Panc1 (cell line): ENCODE results near the gene SNRNP27. TPM values are rescaled to one million over a fixed set of nuclear protein-coding genes. Genes with fewer than 3 reads are reported as not detected.
"Not testable (repeated sequence)": the region's sequence is repeated elsewhere in the genome, so short reads cannot be mapped to it uniquely, and the experiment has no call there.

ENCODE experiments used
- ATAC-seq: fragments of 200-7000 bp; cut with Tn5 transposase; 2 replicates; pipeline ENCODE4 v1.9.1; 2020; ENCODE audit warnings: mild to moderate bottlenecking, moderate library complexity
- BruUV-seq: library from RNA; stranded (reverse); fragments of 400-500 nt; replicated peaks from 2 replicates; lab custom pipeline; 2021; lab: Mats Ljungman, UMichigan
- CTCF ChIA-PET: fragments of 300-600 bp; sonication (Branson Sonifier 250); formaldehyde crosslinking; loops from one replicate; lab custom pipeline; 2022; ENCODE audit warnings: antibody characterized with exemption; lab: Charles Lee
- POLR2A ChIA-PET: fragments of 300-600 bp; sonication (Branson Sonifier 250); formaldehyde crosslinking; loops from one replicate; lab custom pipeline; 2022; ENCODE audit warnings: antibody characterized with exemption; lab: Charles Lee
- DNase-seq: peaks from one replicate; pipeline ENCODE4 v3.0.0-alpha.2; 2010; ENCODE audit warnings: low read depth, low spot score
- H3K27ac ChIP-seq: 2 replicates; pipeline ENCODE4 v1.5.1; 2011; ENCODE audit warnings: mild to moderate bottlenecking, low read length, inconsistent platforms
- H3K27me3 ChIP-seq: fragments of 200-500 bp; sonication (Bioruptor generic); 2 replicates; pipeline ENCODE4 v1.6.0; 2014; ENCODE audit warnings: low read length, inconsistent platforms; ENCODE audit not compliant: control insufficient read depth, insufficient read depth
- H3K36me3 ChIP-seq: fragments of 200-500 bp; sonication (Bioruptor generic); 2 replicates; pipeline ENCODE4 v1.5.1; 2014; ENCODE audit warnings: inconsistent platforms, mild to moderate bottlenecking, low read length, moderate library complexity; ENCODE audit not compliant: control insufficient read depth, insufficient read depth
- H3K4me1 ChIP-seq: 2 replicates; pipeline ENCODE4 v1.5.1; 2011; ENCODE audit warnings: inconsistent platforms, mild to moderate bottlenecking, low read length, moderate library complexity; ENCODE audit not compliant: control insufficient read depth, insufficient read depth
- H3K4me3 ChIP-seq, 2 experiments: 2 replicates each; pipeline ENCODE4 v1.5.1; 2011 to 2012; ENCODE audit warnings: low read depth in 2 of 2, low read length in 2 of 2, mild to moderate bottlenecking in 2 of 2, inconsistent platforms in 1 of 2, moderate library complexity in 1 of 2
- H3K9me3 ChIP-seq: fragments of 200-500 bp; sonication (Bioruptor generic); 2 replicates; pipeline ENCODE4 v1.5.1; 2014; ENCODE audit warnings: low read depth, mild to moderate bottlenecking, inconsistent platforms, low read length, moderate library complexity; ENCODE audit not compliant: control insufficient read depth, insufficient read depth
- CTCF ChIP-seq: fragments of 450-650 bp; IDR thresholded peaks from 2 replicates; pipeline ENCODE4 v1.5.1; 2017; ENCODE audit warnings: mild to moderate bottlenecking
- POLR2AphosphoS5 ChIP-seq: IDR thresholded peaks from 2 replicates; pipeline ENCODE4 v1.6.1; 2012; ENCODE audit warnings: mild to moderate bottlenecking, low read depth, low read length, moderate library complexity
- REST ChIP-seq, 2 experiments: IDR thresholded peaks; 2 replicates each; pipeline ENCODE4 v1.6.1; 2011 to 2012; ENCODE audit warnings: low read depth in 2 of 2, control low read depth in 1 of 2, low read length in 1 of 2, mild to moderate bottlenecking in 1 of 2, moderate library complexity in 1 of 2; ENCODE audit not compliant: insufficient read depth in 1 of 2
- SIN3A ChIP-seq: IDR thresholded peaks from 2 replicates; pipeline ENCODE4 v1.6.1; 2012; ENCODE audit warnings: low read depth, mild to moderate bottlenecking, low read length, moderate library complexity, borderline replicate concordance; ENCODE audit not compliant: insufficient read depth
- TCF7L2 ChIP-seq: IDR thresholded peaks from 2 replicates; pipeline ENCODE4 v1.6.1; 2011; ENCODE audit warnings: mild to moderate bottlenecking, low read depth, low read length, inconsistent platforms
- in situ Hi-C: cut with HindIII; loops from 2 replicates; pipeline ENCODE4 v1.10.0; 2016; ENCODE audit warnings: low sequenced_read_pairs, low pct_unique_long_range_greater_than_20kb
- intact Hi-C: fragments of 100-400 bp; cut with micrococcal nuclease; formaldehyde crosslinking; loops from one replicate; pipeline ENCODE4 v1.10.0; 2022; ENCODE audit not compliant: unreplicated experiment
- total RNA-seq: library from RNA; stranded (reverse); gene quantifications from one replicate; pipeline ENCODE4 v1.2.1, GENCODE V29; 2021; ENCODE audit not compliant: unreplicated experiment

Gene SNRNP27
- total RNA-seq, 1 experiment from 2014 or later, result 39.7 TPM

GRCh38 chr2:69948963-69949645 is 55.3 kb downstream of the SNRNP27 start:
- BruUV-seq, result no TSS peak
- ATAC-seq (no peak), DNase-seq (no peak)
- Histone ChIP-seq H3K36me3 (no peaks in the 10 kb centered on the region), H3K27me3 (no peaks in the 10 kb centered on the region), H3K9me3 (no peaks in the 10 kb centered on the region), H3K4me3 (no peak overlapping the region), H3K4me1 (peaks cover 23% of the 10 kb centered on the region), H3K27ac (no peak overlapping the region)
- POLR2A ChIA-PET, result interaction anchor here (0.6 kb wide), 1 partner anchor 34 kb away, joined by 4 read pairs; the partner anchor contains the start of gene MXD1
- TF ChIP-seq REST (IDR thresholded peaks at IDR 0.05; ENCODE audit: insufficient read depth in 1 of 2, low read depth in 2 of 2, low read length in 1 of 2) (no peak), SIN3A (no peak), POLR2AphosphoS5 (no peak), TCF7L2 (no peak), CTCF (no peak)
- intact Hi-C loops (no loop called here), in situ Hi-C loops (no loop called here)
- CTCF ChIA-PET, result no interaction called here

- POLR2A ChIA-PET, result no interaction called here
- in situ Hi-C loops, result no loop called here
- BruUV-seq, result no TSS peak
- CTCF ChIA-PET, result no interaction called here
- intact Hi-C loops, result no loop called here
- DNase-seq, result no peak
- no peaks in the 10 kb centered on the region for H3K36me3 ChIP-seq
- H3K4me1 ChIP-seq, result peaks cover 23% of the 10 kb centered on the region
- no peak for ATAC-seq
- no peaks in the 10 kb centered on the region for H3K27me3 ChIP-seq
- H3K4me3 ChIP-seq, result no peak overlapping the region
- TF ChIP-seq CTCF (no peak), TCF7L2 (no peak), SIN3A (no peak), REST (IDR thresholded peaks at IDR 0.05; ENCODE audit: insufficient read depth in 1 of 2, low read depth in 2 of 2, low read length in 1 of 2) (no peak), POLR2AphosphoS5 (no peak)
- no peaks in the 10 kb centered on the region for H3K9me3 ChIP-seq
- peak overlapping the region; percentile 34; the same call in 1 of the 2 replicates for H3K27ac ChIP-seq
Observed at GRCh38 chr2:69950241-69950640, 56.5 kb downstream of the SNRNP27 start.

GRCh38 chr2:69950671-69951070 is 56.9 kb downstream of the SNRNP27 start:
- intact Hi-C loops, CTCF ChIA-PET, ATAC-seq, DNase-seq, H3K4me3 ChIP-seq, H3K9me3 ChIP-seq, H3K36me3 ChIP-seq, POLR2A ChIA-PET, BruUV-seq, H3K27me3 ChIP-seq, H3K27ac ChIP-seq, in situ Hi-C loops: not testable (repeated sequence)
- H3K4me1 ChIP-seq, result peaks cover 23% of the 10 kb centered on the region
